ENCODE measurements around the gene THBS3.
"Not testable (repeated sequence)": the region's sequence is repeated elsewhere in the genome, so short reads cannot be mapped to it uniquely, and the experiment has no call there.

The THBS3 gene

GRCh38 chr1:155208541-155209311 lies 1.0 kb upstream of the THBS3 start, which contains the start of gene MTX1:
Gene MTX1, plus strand, starts transcription at chr1:155208695. Its CDS starts 110 bp downstream, at chr1:155208805.
- peak; percentile 95 for DNase-seq (ENCODE audit: low spot score)

GRCh38 chr1:155206891-155207805 lies 549 bp downstream of the THBS3 start:
- DNase-seq (ENCODE audit: low spot score): peak; percentile 86

GRCh38 chr1:155205969-155206593 lies 1.6 kb downstream of the THBS3 start:
- DNase-seq (ENCODE audit: low spot score): no peak

GRCh38 chr1:155205035-155205434 lies 2.7 kb downstream of the THBS3 start:
- DNase-seq (ENCODE audit: low spot score): no peak

GRCh38 chr1:155202731-155203515 lies 4.8 kb downstream of the THBS3 start:
- no peak for DNase-seq (ENCODE audit: low spot score)

GRCh38 chr1:155202198-155202597 lies 5.5 kb downstream of the THBS3 start:
- DNase-seq (ENCODE audit: low spot score): no peak

GRCh38 chr1:155200920-155201319 lies 6.8 kb downstream of the THBS3 start:
- no peak for DNase-seq (ENCODE audit: low spot score)

- DNase-seq (ENCODE audit: low spot score): no peak
Observed at GRCh38 chr1:155199792-155200191, 7.9 kb downstream of the THBS3 start.

- DNase-seq (ENCODE audit: low spot score): no peak
Observed at GRCh38 chr1:155198547-155198906, 9.2 kb downstream of the THBS3 start.

- no peak for DNase-seq (ENCODE audit: low spot score)
Observed at GRCh38 chr1:155197901-155198546, 9.7 kb downstream of the THBS3 start.

GRCh38 chr1:155196893-155197638 lies 10.6 kb downstream of the THBS3 start:
- DNase-seq (ENCODE audit: low spot score): no peak

- DNase-seq (ENCODE audit: low spot score): no peak
Observed at GRCh38 chr1:155196103-155196892, 11.4 kb downstream of the THBS3 start.

- DNase-seq (ENCODE audit: low spot score): no peak
Observed at GRCh38 chr1:155195201-155196102, 12.2 kb downstream of the THBS3 start.

- not testable (repeated sequence) for DNase-seq (ENCODE audit: low spot score)
Observed at GRCh38 chr1:155193991-155194240, 13.8 kb downstream of the THBS3 start.

GRCh38 chr1:155193275-155193990 lies 14.3 kb downstream of the THBS3 start:
- DNase-seq (ENCODE audit: low spot score): peak; percentile 93

- no peak for DNase-seq (ENCODE audit: low spot score)
Observed at GRCh38 chr1:155192346-155193274, 15.1 kb downstream of the THBS3 start.

GRCh38 chr1:155191904-155192303 lies 15.8 kb downstream of the THBS3 start:
- DNase-seq (ENCODE audit: low spot score): no peak

Data from left forelimb (tissue), 1 donor.